Gastroesophageal sphincter (tissue), 4 donors: Measurements from ENCODE around the gene PRDM16. TPM values are rescaled to one million over a fixed set of nuclear protein-coding genes. Genes with fewer than 3 reads are reported as not detected.

Source experiments
- ATAC-seq: fragments of 150-250 bp; one replicate; pipeline ENCODE4 v1.9.1; 2016; ENCODE audit warnings: mild to moderate bottlenecking, moderate library complexity
- H3K27ac ChIP-seq, 4 donors: fragments of 200-600 bp; sonication (generic) in 3 of 4; 1 replicate in 3 of 4; 2 replicates in 1 of 4; pipeline ENCODE4 v1.5.1; 2016 to 2019
- H3K27me3 ChIP-seq: fragments of 200-600 bp; sonication (generic); one replicate; pipeline ENCODE4 v1.5.1; 2019
- H3K36me3 ChIP-seq, 2 donors: fragments of 200-600 bp; sonication (generic); one replicate each; pipeline ENCODE4 v1.5.1; 2019; ENCODE audit warnings: control low read depth in 1 of 2
- H3K4me1 ChIP-seq, 3 donors: fragments of 200-600 bp; sonication (generic); 1 replicate in 2 of 3; 2 replicates in 1 of 3; pipeline ENCODE4 v1.5.1; 2016 to 2019; ENCODE audit warnings: control low read depth in 2 of 3
- H3K4me3 ChIP-seq, 2 donors: fragments of 200-600 bp; sonication (generic); one replicate each; pipeline ENCODE4 v1.5.1; 2019; ENCODE audit warnings: mild to moderate bottlenecking in 1 of 2, moderate library complexity in 1 of 2
- H3K9me3 ChIP-seq, 3 donors: fragments of 200-600 bp; sonication (generic); one replicate each; pipeline ENCODE4 v1.5.1; 2017 to 2019; ENCODE audit warnings: control low read depth in 2 of 3
- EP300 ChIP-seq: sonication (generic); formaldehyde crosslinking; IDR thresholded peaks from one replicate; pipeline ENCODE4 v1.6.1; 2017; ENCODE audit warnings: antibody characterized with exemption, mild to moderate bottlenecking
- POLR2A ChIP-seq, 2 donors: fragments of 450-650 bp; IDR thresholded peaks; one replicate each; pipeline ENCODE4 v1.6.1; 2017; ENCODE audit warnings: antibody characterized with exemption in 2 of 2, mild to moderate bottlenecking in 2 of 2, moderate library complexity in 1 of 2
- POLR2AphosphoS5 ChIP-seq: sonication (generic); formaldehyde crosslinking; IDR thresholded peaks from one replicate; pipeline ENCODE4 v1.6.1; 2017; ENCODE audit warnings: antibody characterized with exemption
- WGBS, 2 donors: methylation state at CpG; one replicate each; pipeline ENCODE4 v1.1.5; 2018; ENCODE audit warnings: low coverage in 1 of 2; 5-methylcytosine and 5-hydroxymethylcytosine counted together
- total RNA-seq, 4 donors: library from RNA; depleted of rRNA; stranded (reverse); fragments of >200 nt; gene quantifications; one replicate each; pipeline ENCODE4 v1.1.0, GENCODE V29; 2016
- TF ChIP-seq, protein P1 (sequence below), 4 experiments: fragments of 200-600 bp in 2 of 4; fragments of 450-650 bp in 2 of 4; sonication (generic) in 1 of 4; IDR thresholded peaks; one replicate each; pipeline ENCODE4 v1.5.1; 2017 to 2019; ENCODE audit warnings: antibody characterized with exemption in 4 of 4, mild to moderate bottlenecking in 2 of 4, moderate library complexity in 2 of 4

Gene PRDM16
- total RNA-seq, 4 donors from 2014 or later, result 1.1 to 3.4 (median 1.6) TPM

DNA sequence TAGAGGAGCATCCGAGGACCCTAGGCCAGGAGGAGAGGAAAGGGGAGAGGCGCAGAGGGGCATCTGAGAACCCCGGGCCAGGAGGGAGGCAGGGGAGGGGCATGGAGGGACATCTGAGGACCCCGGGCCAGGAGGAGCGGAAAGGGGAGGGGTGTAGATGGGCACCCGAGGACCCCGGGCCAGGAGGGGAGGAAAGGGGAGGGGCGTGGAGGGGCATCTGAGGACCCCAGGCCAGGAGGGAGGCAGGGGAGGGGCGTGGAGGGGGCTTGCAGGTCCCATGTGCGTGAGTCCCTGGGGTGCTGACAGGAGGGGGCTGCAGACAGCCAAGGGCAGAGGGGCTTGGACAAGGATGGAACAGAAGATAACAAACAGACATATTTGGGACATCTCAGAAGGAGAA lies 195.5 kb downstream of the PRDM16 start:
- no peak overlapping the region for H3K4me3 ChIP-seq
- H3K9me3 ChIP-seq, result no peaks in the 10 kb centered on the region
- ATAC-seq, result no peak
- 60 to 77% methylated on average over 5 to 9 of the region's 10 CpGs for WGBS, 2 donors
- no peaks in the 10 kb centered on the region for H3K36me3 ChIP-seq
- peaks cover 67% of the 10 kb centered on the region for H3K27me3 ChIP-seq
- no peak overlapping the region for H3K27ac ChIP-seq
- TF ChIP-seq EP300, result no peak
- TF ChIP-seq, protein P1, sequence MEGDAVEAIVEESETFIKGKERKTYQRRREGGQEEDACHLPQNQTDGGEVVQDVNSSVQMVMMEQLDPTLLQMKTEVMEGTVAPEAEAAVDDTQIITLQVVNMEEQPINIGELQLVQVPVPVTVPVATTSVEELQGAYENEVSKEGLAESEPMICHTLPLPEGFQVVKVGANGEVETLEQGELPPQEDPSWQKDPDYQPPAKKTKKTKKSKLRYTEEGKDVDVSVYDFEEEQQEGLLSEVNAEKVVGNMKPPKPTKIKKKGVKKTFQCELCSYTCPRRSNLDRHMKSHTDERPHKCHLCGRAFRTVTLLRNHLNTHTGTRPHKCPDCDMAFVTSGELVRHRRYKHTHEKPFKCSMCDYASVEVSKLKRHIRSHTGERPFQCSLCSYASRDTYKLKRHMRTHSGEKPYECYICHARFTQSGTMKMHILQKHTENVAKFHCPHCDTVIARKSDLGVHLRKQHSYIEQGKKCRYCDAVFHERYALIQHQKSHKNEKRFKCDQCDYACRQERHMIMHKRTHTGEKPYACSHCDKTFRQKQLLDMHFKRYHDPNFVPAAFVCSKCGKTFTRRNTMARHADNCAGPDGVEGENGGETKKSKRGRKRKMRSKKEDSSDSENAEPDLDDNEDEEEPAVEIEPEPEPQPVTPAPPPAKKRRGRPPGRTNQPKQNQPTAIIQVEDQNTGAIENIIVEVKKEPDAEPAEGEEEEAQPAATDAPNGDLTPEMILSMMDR (IDR thresholded peaks at IDR 0.05), result no peak
- TF ChIP-seq POLR2AphosphoS5, result no peak
- no peak for TF ChIP-seq POLR2A (IDR thresholded peaks at IDR 0.05)
- H3K4me1 ChIP-seq, result peaks cover 0 to 2% (median 0%) of the 10 kb centered on the region in 3 donors

DNA sequence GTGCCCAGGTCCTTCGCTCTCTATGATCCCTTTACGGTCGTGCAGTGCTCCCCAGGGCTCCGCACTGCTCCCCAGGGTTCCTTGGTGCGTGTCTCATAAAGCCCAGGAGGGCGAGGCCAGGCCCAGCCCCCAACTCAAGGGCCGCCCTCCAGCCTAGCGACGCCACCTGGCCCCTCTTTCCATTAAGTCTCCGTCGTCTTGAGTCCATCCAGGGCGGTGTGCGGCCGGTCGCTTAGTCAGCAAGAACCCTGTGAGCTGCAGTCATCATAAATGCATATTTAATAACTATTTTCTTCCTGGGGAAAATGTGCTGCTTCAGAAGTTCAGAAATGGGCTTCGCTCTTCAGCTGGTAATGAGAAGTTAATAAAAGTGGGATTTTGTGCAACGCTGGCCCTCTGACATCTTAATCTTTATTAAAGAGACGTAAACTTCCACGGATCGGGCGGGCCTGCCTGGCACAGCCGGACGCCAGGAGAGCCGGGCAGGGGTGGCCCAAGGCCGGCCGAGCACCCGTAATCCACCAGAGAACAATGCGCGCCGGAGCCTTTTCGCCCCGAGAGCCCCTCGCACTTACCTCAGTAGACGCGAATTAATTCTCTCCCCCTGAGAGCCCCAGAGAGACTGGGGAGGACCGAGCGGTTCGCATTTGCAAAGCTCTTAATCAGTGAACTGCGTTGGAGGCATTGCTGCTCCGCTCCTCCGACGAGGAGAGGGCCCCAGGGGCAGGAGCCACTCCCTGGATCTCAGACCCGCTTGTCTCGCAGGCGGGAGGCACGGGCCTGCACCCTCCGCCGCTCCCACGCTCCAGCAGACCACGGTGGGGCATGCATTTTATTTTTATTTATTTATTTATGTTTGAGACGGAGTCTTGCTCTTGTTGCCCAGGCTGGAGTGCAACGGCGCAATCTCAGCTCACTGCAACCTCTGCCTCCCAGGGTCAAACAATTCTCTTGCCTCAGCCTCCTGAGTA lies 197.1 kb downstream of the PRDM16 start:
- H3K4me1 ChIP-seq, result no peaks in the 10 kb centered on the region
- ATAC-seq, result no peak
- no peaks in the 10 kb centered on the region for H3K36me3 ChIP-seq
- H3K9me3 ChIP-seq, result no peaks in the 10 kb centered on the region
- no peak overlapping the region for H3K4me3 ChIP-seq
- no peak overlapping the region for H3K27ac ChIP-seq
- TF ChIP-seq POLR2AphosphoS5 (no peak), POLR2A (IDR thresholded peaks at IDR 0.05) (no peak), EP300 (no peak)
- TF ChIP-seq, protein P1 (IDR thresholded peaks at IDR 0.05), result no peak
- peaks cover 83% of the 10 kb centered on the region for H3K27me3 ChIP-seq
- WGBS, 2 donors, result 74 to 100% methylated on average over 1 to 20 of the region's 53 CpGs

DNA sequence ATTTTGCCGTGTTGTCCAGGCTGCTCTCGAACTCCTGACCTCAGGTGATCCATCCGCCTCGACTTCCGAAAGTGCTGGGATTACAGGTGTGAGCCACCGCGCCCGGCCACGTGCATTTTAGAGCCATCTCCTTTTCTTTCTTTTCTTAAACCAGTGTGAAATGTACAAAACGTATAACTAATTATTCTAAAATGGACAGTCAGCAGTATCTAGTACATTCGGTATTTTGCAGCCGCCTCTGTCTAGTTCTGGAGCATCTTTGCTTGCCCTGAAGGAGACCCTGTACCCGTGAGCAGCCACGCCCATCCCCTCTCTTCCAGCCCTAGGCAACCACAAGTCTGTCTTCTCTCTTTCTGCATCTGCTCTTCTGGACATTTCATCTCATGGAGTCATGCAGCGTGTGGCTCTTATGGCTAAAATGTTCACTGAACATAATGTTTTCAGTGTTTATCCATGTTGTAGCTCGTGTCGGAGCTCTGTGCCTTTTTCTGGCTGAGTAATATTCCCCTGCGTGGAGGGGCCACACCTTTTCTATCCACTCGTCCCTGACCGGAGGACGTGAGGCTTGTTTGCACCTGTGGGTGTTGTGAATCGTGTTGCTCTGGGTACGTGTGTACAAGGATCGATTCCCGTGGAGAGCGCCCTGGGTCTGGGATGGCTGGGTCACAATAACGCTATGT lies 198.0 kb downstream of the PRDM16 start:
- Histone ChIP-seq H3K36me3 (no peaks in the 10 kb centered on the region), H3K27ac (no peak overlapping the region), H3K27me3 (peaks cover 88% of the 10 kb centered on the region), H3K4me3 (no peak overlapping the region), H3K4me1 (no peaks in the 10 kb centered on the region), H3K9me3 (no peaks in the 10 kb centered on the region)
- WGBS, 2 donors, result 74 to 90% methylated on average over 4 to 24 of the region's 27 CpGs
- ATAC-seq, result no peak
- TF ChIP-seq POLR2A (IDR thresholded peaks at IDR 0.05) (no peak), POLR2AphosphoS5 (no peak), EP300 (no peak)
- TF ChIP-seq, protein P1 (IDR thresholded peaks at IDR 0.05), result no peak

DNA sequence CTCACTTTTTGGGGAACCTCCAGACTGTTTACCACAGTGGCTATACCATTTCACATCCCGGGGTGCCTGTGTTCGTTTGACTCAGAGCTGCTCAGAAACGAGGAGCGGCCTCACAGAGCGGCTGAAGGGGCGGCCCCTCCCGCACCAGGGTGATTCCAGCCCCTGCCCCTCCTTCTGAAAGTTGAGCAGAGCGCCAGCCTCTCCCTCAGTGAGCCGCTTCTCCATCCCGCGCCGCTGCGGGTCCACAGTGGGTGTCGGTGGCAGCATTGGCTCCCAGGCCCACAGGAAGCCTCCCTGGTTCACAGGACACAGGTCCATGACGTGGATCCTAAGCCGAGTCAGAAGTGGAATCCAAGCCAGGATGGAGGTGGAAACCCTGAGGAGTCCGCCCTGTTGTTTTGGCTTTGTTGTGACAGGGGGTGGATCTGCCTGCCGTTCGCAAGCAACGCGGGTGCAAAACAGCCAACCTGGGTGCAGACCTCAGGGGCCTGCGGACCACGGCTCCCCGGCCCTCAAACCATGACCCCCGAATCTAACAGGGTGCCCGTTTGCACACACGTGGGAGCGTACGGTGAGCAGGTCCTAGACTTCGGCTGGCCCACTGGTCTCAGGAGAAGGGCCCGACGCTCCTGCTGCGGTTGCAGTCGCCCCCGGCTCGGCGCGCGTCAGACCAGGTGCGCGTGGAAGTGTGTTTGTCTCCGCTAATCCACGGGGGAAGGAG lies 198.7 kb downstream of the PRDM16 start:
- Histone ChIP-seq H3K27me3 (peaks cover 86% of the 10 kb centered on the region), H3K36me3 (no peaks in the 10 kb centered on the region), H3K9me3 (no peaks in the 10 kb centered on the region), H3K27ac (no peak overlapping the region), H3K4me3 (no peak overlapping the region), H3K4me1 (no peaks in the 10 kb centered on the region)
- ATAC-seq, result no peak
- TF ChIP-seq EP300, result no peak
- TF ChIP-seq, protein P1 (IDR thresholded peaks at IDR 0.05), result no peak
- no peak for TF ChIP-seq POLR2AphosphoS5
- no peak for TF ChIP-seq POLR2A (IDR thresholded peaks at IDR 0.05)
- 86% methylated on average over 14 of the region's 43 CpGs; no CpG with 5 or more reads in 1 of the 2 donors for WGBS, 2 donors
